HCT116 (cell line): ENCODE data around the gene FGB. TPM values are rescaled to one million over a fixed set of nuclear protein-coding genes. Genes with fewer than 3 reads are reported as not detected.

Source experiments
- ATAC-seq: fragments of 200-7000 bp; cut with Tn5 transposase; 2 replicates; pipeline ENCODE4 v1.9.1; 2020; ENCODE audit warnings: mild to moderate bottlenecking, moderate library complexity
- BruUV-seq: library from RNA; stranded (reverse); fragments of 400-500 nt; replicated peaks from 2 replicates; lab custom pipeline; 2021; lab: Mats Ljungman, UMichigan
- CTCF ChIA-PET: fragments of 300-600 bp; sonication (Branson Sonifier 250); formaldehyde crosslinking; loops from one replicate; lab custom pipeline; 2021; ENCODE audit warnings: antibody characterized with exemption; lab: Charles Lee
- POLR2A ChIA-PET: fragments of 300-600, 350-600 bp; sonication (Branson Sonifier 250); formaldehyde crosslinking; loops from one replicate; lab custom pipeline; 2021; ENCODE audit warnings: antibody characterized with exemption; lab: Charles Lee
- RAD21 ChIA-PET, 2 experiments: fragments of 300-600 bp; sonication (Branson Sonifier 250); formaldehyde crosslinking; loops; one replicate each; lab custom pipeline; 2023; ENCODE audit warnings: low total read pairs in 2 of 2; ENCODE audit not compliant: uncharacterized antibody in 2 of 2, unreplicated experiment in 2 of 2, low non-redundant PET in 1 of 2; lab: Charles Lee
- DNase-seq: peaks from one replicate; pipeline ENCODE4 v3.0.0-alpha.2; 2010; ENCODE audit warnings: low read depth, low spot score
- H2AFZ ChIP-seq: fragments of 200-600 bp; shearing (Covaris generic), sonication (generic); 2 replicates; pipeline ENCODE4 v1.6.1; 2017; ENCODE audit warnings: low read depth, mixed run types, mixed read lengths, antibody characterized with exemption, low read length; ENCODE audit not compliant: poor library complexity, severe bottlenecking
- H3K27ac ChIP-seq: 2 replicates; pipeline ENCODE4 v1.5.1; 2012; ENCODE audit warnings: low read depth, low read length
- H3K27me3 ChIP-seq: fragments of 200-600 bp; sonication (generic); 2 replicates; pipeline ENCODE4 v1.6.1; 2016; ENCODE audit warnings: mixed run types, low read length, mixed read lengths; ENCODE audit not compliant: insufficient read depth
- H3K36me3 ChIP-seq, 2 experiments: fragments of 200-500 bp in 1 of 2; fragments of 200-600 bp in 1 of 2; sonication (Bioruptor generic) in 1 of 2; sonication (generic) in 1 of 2; 2 replicates each; pipeline versions ENCODE4 v1.5.1 to v1.6.1; 2014 to 2016; ENCODE audit warnings: low read length in 2 of 2, inconsistent platforms in 1 of 2, mixed read lengths in 1 of 2, mixed run types in 1 of 2; ENCODE audit not compliant: insufficient read depth in 2 of 2, control insufficient read depth in 1 of 2
- H3K4me1 ChIP-seq, 2 experiments: fragments of 200-600 bp in 1 of 2; sonication (generic) in 1 of 2; 2 replicates each; pipeline versions ENCODE4 v1.5.1 to v1.6.1; 2012 to 2017; ENCODE audit warnings: low read length in 2 of 2, inconsistent platforms in 1 of 2, mild to moderate bottlenecking in 1 of 2, mixed read lengths in 1 of 2, mixed run types in 1 of 2, moderate library complexity in 1 of 2; ENCODE audit not compliant: insufficient read depth in 2 of 2, control insufficient read depth in 1 of 2
- H3K4me2 ChIP-seq: fragments of 200-600 bp; sonication (generic); 2 replicates; pipeline ENCODE4 v1.6.1; 2017; ENCODE audit warnings: mixed run types, low read length, mixed read lengths
- H3K4me3 ChIP-seq, 2 experiments: fragments of 200-600 bp in 1 of 2; sonication (generic) in 1 of 2; replicated peaks in 1 of 2; 2 replicates each; pipeline ENCODE4 v1.5.1; 2011 to 2016; ENCODE audit warnings: low read length in 2 of 2, control low read depth in 1 of 2, low read depth in 1 of 2, mild to moderate bottlenecking in 1 of 2, mixed read lengths in 1 of 2, mixed run types in 1 of 2
- H3K79me2 ChIP-seq: fragments of 200-600 bp; sonication (generic); 2 replicates; pipeline ENCODE4 v1.6.1; 2017; ENCODE audit warnings: mild to moderate bottlenecking, mixed run types, low read length, moderate library complexity, mixed read lengths; ENCODE audit not compliant: insufficient read depth
- H3K9ac ChIP-seq: fragments of 200-600 bp; sonication (generic); 2 replicates; pipeline ENCODE4 v1.6.1; 2016; ENCODE audit warnings: low read length, mixed read lengths
- H3K9me2 ChIP-seq: fragments of 200-600 bp; sonication (generic), shearing (Covaris generic); 2 replicates; pipeline ENCODE4 v1.6.1; 2017; ENCODE audit warnings: mixed run types, mild to moderate bottlenecking, moderate library complexity; ENCODE audit not compliant: insufficient read depth
- H3K9me3 ChIP-seq, 2 experiments: fragments of 200-500 bp in 1 of 2; fragments of 200-600 bp in 1 of 2; sonication (Bioruptor generic) in 1 of 2; sonication (generic) in 1 of 2; 2 replicates each; pipeline ENCODE4 v1.6.1; 2014 to 2017; ENCODE audit warnings: low read length in 2 of 2, mixed read lengths in 2 of 2, inconsistent platforms in 1 of 2, low read depth in 1 of 2, mild to moderate bottlenecking in 1 of 2, mixed run types in 1 of 2, moderate library complexity in 1 of 2; ENCODE audit not compliant: control insufficient read depth in 1 of 2, insufficient read depth in 1 of 2
- H4K20me1 ChIP-seq: fragments of 200-600 bp; sonication (generic), shearing (Covaris generic); 2 replicates; pipeline ENCODE4 v1.6.1; 2017; ENCODE audit warnings: mixed run types, mild to moderate bottlenecking, moderate library complexity; ENCODE audit not compliant: insufficient read depth
- ELF1 ChIP-seq: IDR thresholded peaks from 2 replicates; pipeline ENCODE4 v1.6.1; 2012; ENCODE audit warnings: low read depth, borderline replicate concordance
- EZH2phosphoT487 ChIP-seq: fragments of 200-600 bp; IDR thresholded peaks from 2 replicates; pipeline ENCODE4 v1.6.1; 2018; ENCODE audit warnings: antibody characterized with exemption, borderline replicate concordance
- FOSL1 ChIP-seq: IDR thresholded peaks from 2 replicates; pipeline ENCODE4 v1.6.1; 2012; ENCODE audit warnings: low read depth
- JUND ChIP-seq: IDR thresholded peaks from 2 replicates; pipeline ENCODE4 v1.6.1; 2012
- REST ChIP-seq: IDR thresholded peaks from 2 replicates; pipeline ENCODE4 v1.6.1; 2012; ENCODE audit warnings: low read depth
- SP1 ChIP-seq: IDR thresholded peaks from 2 replicates; pipeline ENCODE4 v1.6.1; 2012; ENCODE audit warnings: low read depth
- SRF ChIP-seq: IDR thresholded peaks from 2 replicates; pipeline ENCODE4 v1.6.1; 2012; ENCODE audit warnings: low read depth
- TCF7L2 ChIP-seq: IDR thresholded peaks from 2 replicates; pipeline ENCODE4 v1.7.0; 2011; ENCODE audit warnings: borderline replicate concordance, inconsistent platforms; ENCODE audit not compliant: insufficient read depth, insufficient read length; ENCODE audit errors: extremely low read depth
- YY1 ChIP-seq: IDR thresholded peaks from 2 replicates; pipeline ENCODE4 v1.6.1; 2011; ENCODE audit warnings: low read length, low read depth, moderate library complexity, mild to moderate bottlenecking; ENCODE audit not compliant: insufficient replicate concordance; ENCODE audit errors: extremely low read depth
- ZFX ChIP-seq: fragments of 450-650 bp; IDR thresholded peaks from 2 replicates; pipeline ENCODE4 v1.6.1; 2017
- ZNF274 ChIP-seq: fragments of 200-500 bp; sonication (Bioruptor generic); IDR thresholded peaks from 2 replicates; pipeline ENCODE4 v1.6.1; 2014; ENCODE audit warnings: mild to moderate bottlenecking, low read depth, low read length, inconsistent platforms
- intact Hi-C: fragments of 100-400 bp; cut with micrococcal nuclease; formaldehyde crosslinking; loops from 2 replicates; pipeline ENCODE4 v1.10.0; 2022
- total RNA-seq: library from RNA; stranded (reverse); gene quantifications from one replicate; pipeline ENCODE4 v1.2.1, GENCODE V29; 2021; ENCODE audit not compliant: unreplicated experiment
- TF ChIP-seq, protein P1 (sequence below): IDR thresholded peaks from 2 replicates; pipeline ENCODE4 v1.6.1; 2011; ENCODE audit warnings: mild to moderate bottlenecking, low read length, moderate library complexity; ENCODE audit not compliant: insufficient replicate concordance; ENCODE audit errors: extremely low read depth

Gene FGB
- total RNA-seq, 1 experiment from 2014 or later = 2.0 TPM

- Histone ChIP-seq H4K20me1 (no peaks in the 10 kb centered on the region), H3K27ac (no peak overlapping the region), H3K9me2 (no peaks in the 10 kb centered on the region), H3K9ac (no peak overlapping the region), H3K4me1 (no peaks in the 10 kb centered on the region), H3K36me3 (no peaks in the 10 kb centered on the region), H2AFZ (peak overlapping the region; percentile 3), H3K27me3 (no peaks in the 10 kb centered on the region), H3K79me2 (no peaks in the 10 kb centered on the region), H3K9me3 (no peaks in the 10 kb centered on the region), H3K4me3 (no peak overlapping the region), H3K4me2 (no peak overlapping the region)
- peak; percentile 54 for ATAC-seq
- intact Hi-C loops = loop anchor here (1.0 to 10.0 kb wide), 5 partner anchors 59 to 468 kb away; no protein-coding TSS in a partner anchor
- ChIA-PET POLR2A (interaction anchor here (1.3 to 1.5 kb wide), 2 partner anchors 9 to 60 kb away, joined by 4 read pairs; partner anchors contain the start of gene PLRG1), RAD21 (interaction anchor here (0.7 to 1.4 kb wide), 5 partner anchors 52 to 64 kb away, joined by 3 to 16 read pairs (median 3); no protein-coding TSS in a partner anchor), CTCF (interaction anchor here (0.6 to 5.6 kb wide), 18 partner anchors 9 to 248 kb away, joined by 3 to 119 read pairs (median 4); partner anchors contain the start of genes FGG and PLRG1)
- DNase-seq = no peak
- TF ChIP-seq SRF = no peak
- no peak for TF ChIP-seq ZNF274
- no peak for TF ChIP-seq EZH2phosphoT487
- no peak for TF ChIP-seq REST
- TF ChIP-seq FOSL1 = no peak
- TF ChIP-seq, protein P1, sequence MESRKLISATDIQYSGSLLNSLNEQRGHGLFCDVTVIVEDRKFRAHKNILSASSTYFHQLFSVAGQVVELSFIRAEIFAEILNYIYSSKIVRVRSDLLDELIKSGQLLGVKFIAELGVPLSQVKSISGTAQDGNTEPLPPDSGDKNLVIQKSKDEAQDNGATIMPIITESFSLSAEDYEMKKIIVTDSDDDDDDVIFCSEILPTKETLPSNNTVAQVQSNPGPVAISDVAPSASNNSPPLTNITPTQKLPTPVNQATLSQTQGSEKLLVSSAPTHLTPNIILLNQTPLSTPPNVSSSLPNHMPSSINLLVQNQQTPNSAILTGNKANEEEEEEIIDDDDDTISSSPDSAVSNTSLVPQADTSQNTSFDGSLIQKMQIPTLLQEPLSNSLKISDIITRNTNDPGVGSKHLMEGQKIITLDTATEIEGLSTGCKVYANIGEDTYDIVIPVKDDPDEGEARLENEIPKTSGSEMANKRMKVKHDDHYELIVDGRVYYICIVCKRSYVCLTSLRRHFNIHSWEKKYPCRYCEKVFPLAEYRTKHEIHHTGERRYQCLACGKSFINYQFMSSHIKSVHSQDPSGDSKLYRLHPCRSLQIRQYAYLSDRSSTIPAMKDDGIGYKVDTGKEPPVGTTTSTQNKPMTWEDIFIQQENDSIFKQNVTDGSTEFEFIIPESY = no peak
- no peak for TF ChIP-seq TCF7L2
- no peak for TF ChIP-seq YY1
- TF ChIP-seq ELF1 = no peak
- TF ChIP-seq ZFX = no peak
- TF ChIP-seq SP1 = no peak
- no peak for TF ChIP-seq JUND
- BruUV-seq = no TSS peak
Measured at GRCh38 chr4:154559141-154559493, 3.7 kb upstream of the FGB start.
